ENCODE data around the gene NEMF. TPM values are rescaled to one million over a fixed set of nuclear protein-coding genes. Genes with fewer than 3 reads are reported as not detected.

Gene NEMF
- total and polyA plus RNA-seq, 8 donors = 48.1 to 94.3 (median 84.1) TPM

GRCh38 chr14:49732896-49733295, 119.7 kb downstream of the NEMF start:
- Histone ChIP-seq H3K27ac (no peak overlapping the region), H3K27me3 (no peaks in the 10 kb centered on the region)
- no peak for TF ChIP-seq CTCF (IDR thresholded peaks at IDR 0.05)

More at GRCh38 chr14:49732896-49733295, 119.7 kb downstream of the NEMF start:
- no peak overlapping the region for H3K4me3 ChIP-seq
- H3K4me1 ChIP-seq = no peaks in the 10 kb centered on the region
- ATAC-seq = no peak
- H3K36me3 ChIP-seq = no peaks in the 10 kb centered on the region
- H3K9me3 ChIP-seq = no peaks in the 10 kb centered on the region
- DNase-seq = no peak
- intact Hi-C loops (cut with DNase I) = no loop called here

Other genes starting within 250 kb of the NEMF start
- gene RPL36AL, start 232.2 kb downstream of the NEMF start, total RNA-seq = 100 to 1,000 TPM; 111 to 137 TPM
- 100 to 1,000 TPM; 156 to 213 (median 176) TPM for gene RPL36AL, start 232.2 kb downstream of the NEMF start, polyA plus RNA-seq (ENCODE audit: insufficient read length in 6 of 6)
- 10 to 100 TPM; 35.3 to 47.2 TPM for gene MGAT2, start 232.0 kb downstream of the NEMF start, total RNA-seq
- gene MGAT2, start 232.0 kb downstream of the NEMF start, polyA plus RNA-seq (ENCODE audit: insufficient read length in 6 of 6) = 10 to 100 TPM in 5 of 6 donors, 1 to 10 TPM in 1; 8.3 to 22.3 (median 15.2) TPM
- 1 to 10 TPM; 5.4 to 6.8 TPM for gene DNAAF2, start 217.5 kb downstream of the NEMF start, total RNA-seq
- gene DNAAF2, start 217.5 kb downstream of the NEMF start, polyA plus RNA-seq (ENCODE audit: insufficient read length in 6 of 6) = 10 to 100 TPM; 14.1 to 17.7 (median 15.1) TPM
- gene POLE2, start 164.6 kb downstream of the NEMF start, total RNA-seq = 1 to 10 TPM; 6.4 to 8.2 TPM
- 10 to 100 TPM; 21.0 to 27.3 (median 24.5) TPM for gene POLE2, start 164.6 kb downstream of the NEMF start, polyA plus RNA-seq (ENCODE audit: insufficient read length in 6 of 6)
- gene KLHDC1, start 159.7 kb downstream of the NEMF start, total RNA-seq = 1 to 10 TPM; 3.5 to 5.6 TPM
- 1 to 10 TPM; 5.5 to 9.4 (median 7.5) TPM for gene KLHDC1, start 159.7 kb downstream of the NEMF start, polyA plus RNA-seq (ENCODE audit: insufficient read length in 6 of 6)
- gene KLHDC2, start 84.6 kb downstream of the NEMF start, total RNA-seq = 10 to 100 TPM; 32.6 to 49.8 TPM
- 100 to 1,000 TPM in 5 of 6 donors, 10 to 100 TPM in 1; 96.0 to 138 (median 110) TPM for gene KLHDC2, start 84.6 kb downstream of the NEMF start, polyA plus RNA-seq (ENCODE audit: insufficient read length in 6 of 6)
- gene ARF6, start 40.3 kb upstream of the NEMF start, total RNA-seq = 10 to 100 TPM; 73.6 to 89.0 TPM
- gene ARF6, start 40.3 kb upstream of the NEMF start, polyA plus RNA-seq (ENCODE audit: insufficient read length in 6 of 6) = 10 to 100 TPM; 46.8 to 59.6 (median 53.8) TPM

Measured in left lung (tissue), 10 donors.